ENCODE measurements around the gene TNNT3. TPM values are rescaled to one million over a fixed set of nuclear protein-coding genes. Genes with fewer than 3 reads are reported as not detected.
A peak's percentile ranks its signal among the peaks of the same experiment; 100 is the strongest.
"Not testable (repeated sequence)": the region's sequence is repeated elsewhere in the genome, so short reads cannot be mapped to it uniquely, and the experiment has no call there.

Gene TNNT3
- total RNA-seq, 3 donors from 2014 or later, result 3.5 to 8.2 (median 3.6) TPM

DNA sequence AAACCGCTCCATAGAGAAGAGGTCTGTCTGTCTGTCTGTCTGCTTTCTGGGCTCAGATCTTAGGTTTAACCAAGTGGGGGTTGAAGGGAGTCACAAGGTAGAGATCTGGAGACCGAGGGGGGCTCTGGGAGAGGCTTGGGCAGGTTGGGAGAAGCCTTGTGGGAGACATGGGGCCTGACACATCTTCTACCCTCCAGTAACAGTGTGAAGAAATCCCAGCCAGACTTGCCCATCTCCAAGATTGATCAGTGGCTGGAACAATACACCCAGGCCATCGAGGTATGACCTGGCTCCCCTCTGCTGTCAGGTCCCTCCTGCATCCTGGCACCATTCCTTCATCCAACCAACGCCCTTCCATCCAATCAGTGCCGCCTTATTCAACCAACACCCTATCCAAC lies 35.2 kb upstream of the TNNT3 start:
- no peaks in the 10 kb centered on the region for H3K36me3 ChIP-seq
- TF ChIP-seq POLR2AphosphoS5 (IDR thresholded peaks at IDR 0.05) (no peak), POLR2A (IDR thresholded peaks at IDR 0.05) (no peak)
- TF ChIP-seq, protein P1, sequence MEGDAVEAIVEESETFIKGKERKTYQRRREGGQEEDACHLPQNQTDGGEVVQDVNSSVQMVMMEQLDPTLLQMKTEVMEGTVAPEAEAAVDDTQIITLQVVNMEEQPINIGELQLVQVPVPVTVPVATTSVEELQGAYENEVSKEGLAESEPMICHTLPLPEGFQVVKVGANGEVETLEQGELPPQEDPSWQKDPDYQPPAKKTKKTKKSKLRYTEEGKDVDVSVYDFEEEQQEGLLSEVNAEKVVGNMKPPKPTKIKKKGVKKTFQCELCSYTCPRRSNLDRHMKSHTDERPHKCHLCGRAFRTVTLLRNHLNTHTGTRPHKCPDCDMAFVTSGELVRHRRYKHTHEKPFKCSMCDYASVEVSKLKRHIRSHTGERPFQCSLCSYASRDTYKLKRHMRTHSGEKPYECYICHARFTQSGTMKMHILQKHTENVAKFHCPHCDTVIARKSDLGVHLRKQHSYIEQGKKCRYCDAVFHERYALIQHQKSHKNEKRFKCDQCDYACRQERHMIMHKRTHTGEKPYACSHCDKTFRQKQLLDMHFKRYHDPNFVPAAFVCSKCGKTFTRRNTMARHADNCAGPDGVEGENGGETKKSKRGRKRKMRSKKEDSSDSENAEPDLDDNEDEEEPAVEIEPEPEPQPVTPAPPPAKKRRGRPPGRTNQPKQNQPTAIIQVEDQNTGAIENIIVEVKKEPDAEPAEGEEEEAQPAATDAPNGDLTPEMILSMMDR (IDR thresholded peaks at IDR 0.05), result no peak
- H3K27me3 ChIP-seq, result no peaks in the 10 kb centered on the region
- H3K4me3 ChIP-seq, result no peak overlapping the region
- no peaks in the 10 kb centered on the region for H3K9me3 ChIP-seq
- intact Hi-C loops (cut with DNase I; ENCODE audit: low total_unique reads), result no loop called here
- H3K4me1 ChIP-seq, result peaks cover 5 to 11% of the 10 kb centered on the region in 2 donors
- no peak overlapping the region for H3K27ac ChIP-seq
- DNase-seq (ENCODE audit: low spot score in 2 of 2), result no peak

GRCh38 chr11:1886551-1886950 lies 33.0 kb upstream of the TNNT3 start:
- H3K9me3 ChIP-seq; H3K27ac ChIP-seq; H3K4me1 ChIP-seq; DNase-seq (ENCODE audit: low spot score in 2 of 2); H3K27me3 ChIP-seq; intact Hi-C loops (cut with DNase I; ENCODE audit: low total_unique reads); H3K36me3 ChIP-seq; H3K4me3 ChIP-seq: not testable (repeated sequence)

DNA sequence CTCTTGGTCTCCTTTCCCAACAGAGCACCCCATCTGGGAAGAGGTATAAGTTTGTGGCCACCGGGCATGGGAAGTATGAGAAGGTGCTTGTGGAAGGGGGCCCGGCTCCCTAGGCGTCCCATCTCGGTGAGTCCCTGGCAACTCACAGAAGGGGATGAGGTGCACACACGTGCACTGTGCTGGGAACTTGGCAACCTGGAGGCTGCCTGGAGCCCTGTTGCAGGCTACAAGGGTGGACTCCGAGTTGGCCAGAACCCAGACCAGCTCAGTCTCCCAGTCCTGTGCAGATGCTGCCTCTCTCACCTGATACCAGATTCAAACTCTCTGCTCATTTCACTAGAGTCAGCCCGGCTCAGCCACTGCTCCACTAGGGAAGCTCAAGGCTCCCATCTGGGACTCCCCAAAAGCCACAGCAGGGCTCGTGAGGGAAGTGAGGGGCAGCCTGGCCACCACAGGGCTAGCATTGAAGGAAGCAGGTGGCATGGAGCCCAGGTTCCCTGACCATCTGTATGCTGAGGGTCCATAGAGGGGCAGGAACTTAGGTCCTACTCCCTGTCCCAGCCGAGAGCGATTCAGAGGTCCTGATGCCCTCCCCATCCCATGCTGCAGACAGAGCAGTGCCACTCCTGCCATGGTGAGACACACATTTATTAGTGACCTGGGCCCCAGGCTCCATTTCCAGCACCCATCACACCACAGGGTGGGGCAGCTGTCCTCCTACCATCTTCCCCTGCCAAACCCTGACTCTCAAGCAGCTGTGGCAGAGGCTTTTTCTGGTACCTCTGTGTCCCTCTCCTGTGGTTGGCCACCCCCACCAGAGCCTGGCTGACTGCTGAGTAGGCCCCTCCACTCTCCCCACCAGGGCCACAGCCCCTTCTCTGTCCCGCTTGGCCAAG lies 31.8 kb upstream of the TNNT3 start:
- intact Hi-C loops (cut with DNase I; ENCODE audit: low total_unique reads), result no loop called here
- no peak overlapping the region for H3K4me3 ChIP-seq
- no peaks in the 10 kb centered on the region for H3K9me3 ChIP-seq
- TF ChIP-seq POLR2AphosphoS5 (IDR thresholded peaks at IDR 0.05) (no peak), POLR2A (IDR thresholded peaks at IDR 0.05) (no peak)
- TF ChIP-seq, protein P1 (IDR thresholded peaks at IDR 0.05), result no peak
- no peak for DNase-seq (ENCODE audit: low spot score in 2 of 2)
- H3K27me3 ChIP-seq, result peaks cover 0 to 4% of the 10 kb centered on the region in 2 donors
- H3K4me1 ChIP-seq, result peaks cover 0 to 5% of the 10 kb centered on the region in 2 donors
- H3K27ac ChIP-seq, result peak overlapping the region; percentile 8 to 74
- no peaks in the 10 kb centered on the region for H3K36me3 ChIP-seq

GRCh38 chr11:1888347-1888753 lies 31.2 kb upstream of the TNNT3 start:
- intact Hi-C loops (cut with DNase I; ENCODE audit: low total_unique reads), result no loop called here
- Histone ChIP-seq H3K9me3 (no peaks in the 10 kb centered on the region), H3K4me1 (peaks cover 0 to 5% of the 10 kb centered on the region in 2 donors), H3K36me3 (no peaks in the 10 kb centered on the region), H3K27me3 (peaks cover 0 to 4% of the 10 kb centered on the region in 2 donors), H3K27ac (peak overlapping the region; percentile 8 to 74), H3K4me3 (no peak overlapping the region)
- DNase-seq (ENCODE audit: low spot score in 2 of 2), result no peak
- no peak for TF ChIP-seq POLR2AphosphoS5 (IDR thresholded peaks at IDR 0.05)
- TF ChIP-seq POLR2A (IDR thresholded peaks at IDR 0.05), result no peak
- TF ChIP-seq, protein P1 (IDR thresholded peaks at IDR 0.05), result no peak

GRCh38 chr11:1888811-1889210 lies 30.7 kb upstream of the TNNT3 start:
- H3K4me3 ChIP-seq, result no peak overlapping the region
- TF ChIP-seq POLR2AphosphoS5 (IDR thresholded peaks at IDR 0.05) (no peak), POLR2A (IDR thresholded peaks at IDR 0.05) (no peak)
- TF ChIP-seq, protein P1 (IDR thresholded peaks at IDR 0.05), result no peak
- no peak for DNase-seq (ENCODE audit: low spot score in 2 of 2)
- peaks cover 0 to 5% of the 10 kb centered on the region in 2 donors for H3K4me1 ChIP-seq
- H3K9me3 ChIP-seq, result no peaks in the 10 kb centered on the region
- H3K27me3 ChIP-seq, result peaks cover 0 to 4% of the 10 kb centered on the region in 2 donors
- H3K36me3 ChIP-seq, result no peaks in the 10 kb centered on the region
- intact Hi-C loops (cut with DNase I; ENCODE audit: low total_unique reads), result no loop called here
- peak overlapping the region in 1 of 2 donors; percentile 88 for H3K27ac ChIP-seq
